Measurements from ENCODE around the gene RAB11FIP4.
A peak's percentile ranks its signal among the peaks of the same experiment; 100 is the strongest.

RAB11FIP4 gene

GRCh38 chr17:31552568-31552967, 161.1 kb downstream of the RAB11FIP4 start:
- DNase-seq: no peak

GRCh38 chr17:31553506-31553905, 162.0 kb downstream of the RAB11FIP4 start:
- DNase-seq: no peak

- no peak for DNase-seq
Measured at GRCh38 chr17:31554930-31555329, 163.5 kb downstream of the RAB11FIP4 start.

- no peak for DNase-seq
Measured at GRCh38 chr17:31556969-31557645, 165.6 kb downstream of the RAB11FIP4 start.

- peak; percentile 86 for DNase-seq
Measured at GRCh38 chr17:31558748-31559583, 167.5 kb downstream of the RAB11FIP4 start.

- DNase-seq: no peak
Measured at GRCh38 chr17:31559584-31560501, 168.4 kb downstream of the RAB11FIP4 start.

GRCh38 chr17:31560616-31561235, 169.3 kb downstream of the RAB11FIP4 start:
- no peak for DNase-seq

GRCh38 chr17:31561469-31562375, 170.2 kb downstream of the RAB11FIP4 start:
- DNase-seq: no peak

GRCh38 chr17:31562376-31562840, 170.9 kb downstream of the RAB11FIP4 start:
- no peak for DNase-seq

- DNase-seq: no peak
Measured at GRCh38 chr17:31564291-31564690, 172.8 kb downstream of the RAB11FIP4 start.

- no peak for DNase-seq
Measured at GRCh38 chr17:31564883-31565301, 173.4 kb downstream of the RAB11FIP4 start.

GRCh38 chr17:31565652-31566051, 174.2 kb downstream of the RAB11FIP4 start:
- no peak for DNase-seq

- no peak for DNase-seq
Measured at GRCh38 chr17:31566247-31566991, 174.9 kb downstream of the RAB11FIP4 start.

GRCh38 chr17:31566992-31567373, 175.5 kb downstream of the RAB11FIP4 start:
- DNase-seq: no peak

- DNase-seq: no peak
Measured at GRCh38 chr17:31568121-31568520, 176.6 kb downstream of the RAB11FIP4 start.

GRCh38 chr17:31568539-31568938, 177.1 kb downstream of the RAB11FIP4 start:
- DNase-seq: no peak

- no peak for DNase-seq
Measured at GRCh38 chr17:31570231-31570630, 178.8 kb downstream of the RAB11FIP4 start.

- no peak for DNase-seq
Measured at GRCh38 chr17:31570951-31571892, 179.7 kb downstream of the RAB11FIP4 start.

- DNase-seq: no peak
Measured at GRCh38 chr17:31572341-31572740, 180.9 kb downstream of the RAB11FIP4 start.

GRCh38 chr17:31573047-31573446, 181.6 kb downstream of the RAB11FIP4 start:
- DNase-seq: no peak

All from activated effector memory CD4-positive, alpha-beta T cell treated with anti-CD3 and anti-CD28 coated beads, Interleukin-2, amount 50 U/mL, for 16 hours (primary cell).